ENCODE data around the gene PFKFB4.

DNA sequence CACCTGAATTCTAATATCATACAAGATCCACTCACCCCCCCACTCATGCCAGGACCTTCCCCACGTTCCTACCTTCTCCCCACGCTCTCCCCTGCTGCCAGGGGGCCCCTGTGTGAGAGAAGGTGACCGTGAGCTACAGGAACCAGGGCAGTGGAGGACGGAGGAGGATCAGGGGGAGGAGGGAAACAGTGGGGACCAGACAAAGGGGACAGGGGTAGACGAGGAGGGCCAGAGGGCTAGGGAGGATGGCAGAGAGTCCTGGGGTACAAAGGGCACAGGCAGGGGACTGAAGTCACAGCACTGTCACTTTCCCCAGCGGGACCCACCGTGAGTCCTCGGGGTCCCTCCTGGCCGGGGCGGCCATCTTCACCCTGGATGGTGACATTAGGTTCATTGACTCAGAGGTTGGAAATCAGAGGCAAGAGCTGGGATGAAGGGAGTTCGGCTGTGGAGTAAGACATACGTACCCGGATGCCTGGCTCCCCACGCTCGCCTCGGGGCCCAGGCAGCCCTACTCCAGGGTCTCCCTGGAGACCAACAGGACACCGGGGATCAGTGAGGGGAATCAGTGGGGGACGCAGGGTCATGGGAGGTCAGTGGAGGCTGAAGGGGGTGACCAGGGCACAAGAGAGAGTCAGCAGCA is 13.3 kb upstream of the PFKFB4 start:
- TF ChIP-seq, protein P1, sequence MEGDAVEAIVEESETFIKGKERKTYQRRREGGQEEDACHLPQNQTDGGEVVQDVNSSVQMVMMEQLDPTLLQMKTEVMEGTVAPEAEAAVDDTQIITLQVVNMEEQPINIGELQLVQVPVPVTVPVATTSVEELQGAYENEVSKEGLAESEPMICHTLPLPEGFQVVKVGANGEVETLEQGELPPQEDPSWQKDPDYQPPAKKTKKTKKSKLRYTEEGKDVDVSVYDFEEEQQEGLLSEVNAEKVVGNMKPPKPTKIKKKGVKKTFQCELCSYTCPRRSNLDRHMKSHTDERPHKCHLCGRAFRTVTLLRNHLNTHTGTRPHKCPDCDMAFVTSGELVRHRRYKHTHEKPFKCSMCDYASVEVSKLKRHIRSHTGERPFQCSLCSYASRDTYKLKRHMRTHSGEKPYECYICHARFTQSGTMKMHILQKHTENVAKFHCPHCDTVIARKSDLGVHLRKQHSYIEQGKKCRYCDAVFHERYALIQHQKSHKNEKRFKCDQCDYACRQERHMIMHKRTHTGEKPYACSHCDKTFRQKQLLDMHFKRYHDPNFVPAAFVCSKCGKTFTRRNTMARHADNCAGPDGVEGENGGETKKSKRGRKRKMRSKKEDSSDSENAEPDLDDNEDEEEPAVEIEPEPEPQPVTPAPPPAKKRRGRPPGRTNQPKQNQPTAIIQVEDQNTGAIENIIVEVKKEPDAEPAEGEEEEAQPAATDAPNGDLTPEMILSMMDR (IDR thresholded peaks at IDR 0.05) = no peak
- TF ChIP-seq POLR2A (IDR thresholded peaks at IDR 0.05) = no peak
- TF ChIP-seq POLR2AphosphoS5 (IDR thresholded peaks at IDR 0.05) = no peak
